HepG2 (cell line): Measurements from ENCODE around the gene MLLT10. TPM values are rescaled to one million over a fixed set of nuclear protein-coding genes. Genes with fewer than 3 reads are reported as not detected.
A peak's percentile ranks its signal among the peaks of the same experiment; 100 is the strongest.

Experiments used
- CENPX ChIP-seq: sonication (generic); formaldehyde crosslinking; IDR thresholded peaks from 2 replicates; pipeline ENCODE4 v1.9.0; 2021; ENCODE audit warnings: mild to moderate bottlenecking, missing genetic modification reagents, moderate library complexity
- GMEB2 ChIP-seq: IDR thresholded peaks from 2 replicates; pipeline ENCODE4 v1.6.1; 2016; ENCODE audit warnings: missing biosample characterization, missing genetic modification reagents, low read depth
- NCOA1 ChIP-seq: sonication (generic); formaldehyde crosslinking; IDR thresholded peaks from 2 replicates; pipeline ENCODE4 v1.9.0; 2021; ENCODE audit warnings: missing genetic modification reagents
- NFE2L1 ChIP-seq: sonication (generic); formaldehyde crosslinking; IDR thresholded peaks from 2 replicates; pipeline ENCODE4 v1.4.0; 2020; ENCODE audit warnings: missing genetic modification reagents, mild to moderate bottlenecking, borderline replicate concordance
- REPIN1 ChIP-seq: sonication (generic); formaldehyde crosslinking; IDR thresholded peaks from 2 replicates; pipeline ENCODE4 v1.8.0; 2022; ENCODE audit warnings: missing genetic modification reagents, low read depth, mild to moderate bottlenecking, borderline replicate concordance
- SPEN ChIP-seq: sonication (generic); formaldehyde crosslinking; IDR thresholded peaks from 2 replicates; pipeline ENCODE4 v1.5.1; 2020; ENCODE audit warnings: low read depth, mild to moderate bottlenecking, missing genetic modification reagents
- TFDP1 ChIP-seq: IDR thresholded peaks from 2 replicates; pipeline ENCODE4 v1.6.1; 2016; ENCODE audit warnings: missing compliant biosample characterization, missing genetic modification reagents, borderline replicate concordance
- TOE1 ChIP-seq: sonication (generic); formaldehyde crosslinking; IDR thresholded peaks from 2 replicates; pipeline ENCODE4 v1.4.0; 2020; ENCODE audit warnings: mild to moderate bottlenecking, missing genetic modification reagents
- XBP1 ChIP-seq: sonication (generic); formaldehyde crosslinking; IDR thresholded peaks from 2 replicates; pipeline ENCODE4 v1.5.0; 2020; ENCODE audit warnings: missing genetic modification reagents
- XRCC5 ChIP-seq: fragments of 200-400 bp; formaldehyde crosslinking; optimal IDR thresholded peaks from 2 replicates; pipeline ENCODE3; 2017; ENCODE audit warnings: mild to moderate bottlenecking, low read length
- ZBTB33 ChIP-seq: sonication (generic); formaldehyde crosslinking; IDR thresholded peaks from 2 replicates; pipeline ENCODE4 v1.4.0; 2020; ENCODE audit warnings: missing genetic modification reagents
- ZNF354B ChIP-seq: sonication (generic); formaldehyde crosslinking; IDR thresholded peaks from 2 replicates; pipeline ENCODE4 v1.8.0; 2022; ENCODE audit warnings: mild to moderate bottlenecking, missing genetic modification reagents
- ZNF747 ChIP-seq: sonication (generic); formaldehyde crosslinking; IDR thresholded peaks from 2 replicates; pipeline ENCODE4 v1.8.1; 2023; ENCODE audit warnings: missing genetic modification reagents, mild to moderate bottlenecking, borderline replicate concordance
- ZNF891 ChIP-seq: sonication (generic); formaldehyde crosslinking; IDR thresholded peaks from 2 replicates; pipeline ENCODE4 v1.5.0; 2020; ENCODE audit warnings: mild to moderate bottlenecking, missing genetic modification reagents
- polyA plus RNA-seq, 8 experiments: library from polyadenylated mRNA; depleted of rRNA in 3 of 8; stranded (reverse) in 7 of 8; unstranded in 1 of 8; fragments of >200 nt; fragmentation: Illumina TruSeq in 4 of 8; extraction: Trizol in 4 of 8; gene quantifications; 2 replicates each; pipeline versions ENCODE4 v1.2.1 to v1.2.3, GENCODE V29; 2011 to 2016; ENCODE audit warnings: low read depth in 4 of 8, missing spikeins in 1 of 8, mixed read lengths in 1 of 8; ENCODE audit not compliant: insufficient read depth in 1 of 8
- total RNA-seq, 5 experiments: library from RNA; depleted of rRNA; stranded (reverse); fragments of >200 nt; fragmentation: Illumina TruSeq; extraction: Trizol; gene quantifications; 2 replicates each; pipeline ENCODE4 v1.2.3, GENCODE V29; 2016; ENCODE audit warnings: low read depth in 1 of 5
- TF ChIP-seq, protein P1 (sequence below): sonication (generic); formaldehyde crosslinking; IDR thresholded peaks from 2 replicates; pipeline ENCODE4 v1.4.0; 2020; ENCODE audit warnings: mild to moderate bottlenecking, missing genetic modification reagents
- TF ChIP-seq, protein P2 (sequence below), 2 experiments: sonication (generic) in 1 of 2; formaldehyde crosslinking in 1 of 2; IDR thresholded peaks; 2 replicates each; pipeline versions ENCODE4 v1.5.1 to v1.6.1; 2011 to 2020; ENCODE audit warnings: borderline replicate concordance in 1 of 2, low read depth in 1 of 2, low read length in 1 of 2, mild to moderate bottlenecking in 1 of 2, missing genetic modification reagents in 1 of 2, moderate library complexity in 1 of 2

Gene MLLT10
- total and polyA plus RNA-seq, 2 of the 13 experiments (the other 11 are each of a cell fraction or from before 2014, with no cell fraction given): 51.3 to 84.1 TPM

GRCh38 chr10:21505711-21506278 lies 28.2 kb upstream of the MLLT10 start (continued):
- TF ChIP-seq, protein P1, sequence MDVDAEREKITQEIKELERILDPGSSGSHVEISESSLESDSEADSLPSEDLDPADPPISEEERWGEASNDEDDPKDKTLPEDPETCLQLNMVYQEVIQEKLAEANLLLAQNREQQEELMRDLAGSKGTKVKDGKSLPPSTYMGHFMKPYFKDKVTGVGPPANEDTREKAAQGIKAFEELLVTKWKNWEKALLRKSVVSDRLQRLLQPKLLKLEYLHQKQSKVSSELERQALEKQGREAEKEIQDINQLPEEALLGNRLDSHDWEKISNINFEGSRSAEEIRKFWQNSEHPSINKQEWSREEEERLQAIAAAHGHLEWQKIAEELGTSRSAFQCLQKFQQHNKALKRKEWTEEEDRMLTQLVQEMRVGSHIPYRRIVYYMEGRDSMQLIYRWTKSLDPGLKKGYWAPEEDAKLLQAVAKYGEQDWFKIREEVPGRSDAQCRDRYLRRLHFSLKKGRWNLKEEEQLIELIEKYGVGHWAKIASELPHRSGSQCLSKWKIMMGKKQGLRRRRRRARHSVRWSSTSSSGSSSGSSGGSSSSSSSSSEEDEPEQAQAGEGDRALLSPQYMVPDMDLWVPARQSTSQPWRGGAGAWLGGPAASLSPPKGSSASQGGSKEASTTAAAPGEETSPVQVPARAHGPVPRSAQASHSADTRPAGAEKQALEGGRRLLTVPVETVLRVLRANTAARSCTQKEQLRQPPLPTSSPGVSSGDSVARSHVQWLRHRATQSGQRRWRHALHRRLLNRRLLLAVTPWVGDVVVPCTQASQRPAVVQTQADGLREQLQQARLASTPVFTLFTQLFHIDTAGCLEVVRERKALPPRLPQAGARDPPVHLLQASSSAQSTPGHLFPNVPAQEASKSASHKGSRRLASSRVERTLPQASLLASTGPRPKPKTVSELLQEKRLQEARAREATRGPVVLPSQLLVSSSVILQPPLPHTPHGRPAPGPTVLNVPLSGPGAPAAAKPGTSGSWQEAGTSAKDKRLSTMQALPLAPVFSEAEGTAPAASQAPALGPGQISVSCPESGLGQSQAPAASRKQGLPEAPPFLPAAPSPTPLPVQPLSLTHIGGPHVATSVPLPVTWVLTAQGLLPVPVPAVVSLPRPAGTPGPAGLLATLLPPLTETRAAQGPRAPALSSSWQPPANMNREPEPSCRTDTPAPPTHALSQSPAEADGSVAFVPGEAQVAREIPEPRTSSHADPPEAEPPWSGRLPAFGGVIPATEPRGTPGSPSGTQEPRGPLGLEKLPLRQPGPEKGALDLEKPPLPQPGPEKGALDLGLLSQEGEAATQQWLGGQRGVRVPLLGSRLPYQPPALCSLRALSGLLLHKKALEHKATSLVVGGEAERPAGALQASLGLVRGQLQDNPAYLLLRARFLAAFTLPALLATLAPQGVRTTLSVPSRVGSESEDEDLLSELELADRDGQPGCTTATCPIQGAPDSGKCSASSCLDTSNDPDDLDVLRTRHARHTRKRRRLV (CRISPR knock-in tag): no peak
- no peak for TF ChIP-seq CENPX
- peak; percentile 59; the same call in 1 of the 2 replicates for TF ChIP-seq ZNF354B (CRISPR knock-in tag)
- peak; percentile 99 for TF ChIP-seq TOE1 (CRISPR knock-in tag)
- peak; percentile 93 for TF ChIP-seq NCOA1 (CRISPR knock-in tag)
- TF ChIP-seq XRCC5: peak; percentile 62
- TF ChIP-seq ZNF891: no peak
- TF ChIP-seq TFDP1: peak; percentile 62; the same call in 1 of the 2 replicates
- TF ChIP-seq ZBTB33 (CRISPR knock-in tag): peak; percentile 82
- TF ChIP-seq ZNF747 (CRISPR knock-in tag): peak; percentile 97
- TF ChIP-seq SPEN (CRISPR knock-in tag): peak; percentile 75; the same call in 1 of the 2 replicates
- no peak for TF ChIP-seq XBP1 (CRISPR knock-in tag)
- TF ChIP-seq, protein P2, sequence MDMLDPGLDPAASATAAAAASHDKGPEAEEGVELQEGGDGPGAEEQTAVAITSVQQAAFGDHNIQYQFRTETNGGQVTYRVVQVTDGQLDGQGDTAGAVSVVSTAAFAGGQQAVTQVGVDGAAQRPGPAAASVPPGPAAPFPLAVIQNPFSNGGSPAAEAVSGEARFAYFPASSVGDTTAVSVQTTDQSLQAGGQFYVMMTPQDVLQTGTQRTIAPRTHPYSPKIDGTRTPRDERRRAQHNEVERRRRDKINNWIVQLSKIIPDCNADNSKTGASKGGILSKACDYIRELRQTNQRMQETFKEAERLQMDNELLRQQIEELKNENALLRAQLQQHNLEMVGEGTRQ (IDR thresholded peaks at IDR 0.05; ENCODE audit: low read depth, low read length): no peak
- TF ChIP-seq, protein P2 (CRISPR knock-in tag; IDR thresholded peaks at IDR 0.05; ENCODE audit: borderline replicate concordance): peak; percentile 49; the same call in 1 of the 2 replicates
- peak; percentile 43; the same call in 1 of the 2 replicates for TF ChIP-seq GMEB2 (CRISPR knock-in tag)
- TF ChIP-seq REPIN1: peak; percentile 99
- no peak for TF ChIP-seq NFE2L1 (CRISPR knock-in tag)
